SU-DHL-6 (cell line): Measurements from ENCODE around the gene DNAI2.

ENCODE experiments used
- H2AFZ ChIP-seq: fragments of 200-600 bp; sonication (generic); 2 replicates; pipeline ENCODE4 v1.6.1; 2014; ENCODE audit warnings: low read depth, mild to moderate bottlenecking, moderate library complexity, mixed read lengths, antibody characterized with exemption, low read length; ENCODE audit not compliant: severe bottlenecking
- H3F3A ChIP-seq: fragments of 200-600 bp; shearing (Covaris generic); 2 replicates; pipeline ENCODE4 v1.6.0; 2016; ENCODE audit warnings: antibody characterized with exemption, mild to moderate bottlenecking; ENCODE audit not compliant: insufficient read depth
- H3K27ac ChIP-seq: fragments of 200-600 bp; sonication (generic); 2 replicates; pipeline ENCODE4 v1.5.1; 2016; ENCODE audit warnings: low read depth, mild to moderate bottlenecking, low read length, moderate library complexity, mixed read lengths
- H3K27me3 ChIP-seq: fragments of 200-600 bp; sonication (generic), shearing (Covaris generic); 2 replicates; pipeline ENCODE4 v1.6.0; 2014; ENCODE audit warnings: mild to moderate bottlenecking, low read length
- H3K36me3 ChIP-seq: fragments of 200-600 bp; sonication (generic); 2 replicates; pipeline ENCODE4 v1.6.1; 2014; ENCODE audit warnings: mild to moderate bottlenecking, low read length, mixed read lengths
- H3K4me2 ChIP-seq: fragments of 300-600, 200-600 bp; shearing (Covaris generic), sonication (generic); 2 replicates; pipeline ENCODE4 v1.6.0; 2014; ENCODE audit warnings: low read length, low read depth, mild to moderate bottlenecking; ENCODE audit not compliant: poor library complexity, severe bottlenecking
- H3K4me3 ChIP-seq: fragments of 200-600 bp; sonication (generic); 2 replicates; pipeline ENCODE4 v1.5.1; 2014; ENCODE audit warnings: antibody characterized with exemption, low read length, mild to moderate bottlenecking, mixed read lengths; ENCODE audit not compliant: insufficient read depth, poor library complexity, severe bottlenecking
- H3K79me2 ChIP-seq: fragments of 200-600 bp; sonication (generic); 2 replicates; pipeline ENCODE4 v1.6.1; 2014; ENCODE audit warnings: mild to moderate bottlenecking, low read length, moderate library complexity; ENCODE audit not compliant: insufficient read depth
- H3K9ac ChIP-seq: fragments of 200-600 bp; sonication (generic); 2 replicates; pipeline ENCODE4 v1.7.0; 2014; ENCODE audit warnings: mild to moderate bottlenecking, low read length
- H3K9me2 ChIP-seq: fragments of 200-600 bp; sonication (generic); replicated peaks from 2 replicates; pipeline ENCODE4 v1.6.1; 2014; ENCODE audit warnings: low read length; ENCODE audit not compliant: insufficient read depth
- H3K9me3 ChIP-seq: fragments of 200-600 bp; sonication (generic); 2 replicates; pipeline ENCODE4 v1.6.1; 2014; ENCODE audit warnings: low read length, mixed read lengths; ENCODE audit not compliant: insufficient read depth
- H4K20me1 ChIP-seq: fragments of 200-600 bp; sonication (generic); 2 replicates; pipeline ENCODE4 v1.6.1; 2014; ENCODE audit warnings: low read depth, mild to moderate bottlenecking, antibody characterized with exemption, low read length, moderate library complexity, mixed read lengths
- CTCF ChIP-seq: fragments of 200-600 bp; sonication (generic); IDR thresholded peaks from one replicate; pipeline ENCODE4 v1.5.1; 2017; ENCODE audit warnings: antibody characterized with exemption, mild to moderate bottlenecking, low read length, moderate library complexity; ENCODE audit not compliant: insufficient read depth, poor library complexity, severe bottlenecking
- EZH2phosphoT487 ChIP-seq: fragments of 200-600 bp; sonication (generic), shearing (Covaris generic); conservative IDR thresholded peaks from 2 replicates; pipeline ENCODE4 v1.6.1; 2018; ENCODE audit warnings: mild to moderate bottlenecking, antibody characterized with exemption, low read length, moderate library complexity, mixed read lengths

Gene DNAI2

DNA sequence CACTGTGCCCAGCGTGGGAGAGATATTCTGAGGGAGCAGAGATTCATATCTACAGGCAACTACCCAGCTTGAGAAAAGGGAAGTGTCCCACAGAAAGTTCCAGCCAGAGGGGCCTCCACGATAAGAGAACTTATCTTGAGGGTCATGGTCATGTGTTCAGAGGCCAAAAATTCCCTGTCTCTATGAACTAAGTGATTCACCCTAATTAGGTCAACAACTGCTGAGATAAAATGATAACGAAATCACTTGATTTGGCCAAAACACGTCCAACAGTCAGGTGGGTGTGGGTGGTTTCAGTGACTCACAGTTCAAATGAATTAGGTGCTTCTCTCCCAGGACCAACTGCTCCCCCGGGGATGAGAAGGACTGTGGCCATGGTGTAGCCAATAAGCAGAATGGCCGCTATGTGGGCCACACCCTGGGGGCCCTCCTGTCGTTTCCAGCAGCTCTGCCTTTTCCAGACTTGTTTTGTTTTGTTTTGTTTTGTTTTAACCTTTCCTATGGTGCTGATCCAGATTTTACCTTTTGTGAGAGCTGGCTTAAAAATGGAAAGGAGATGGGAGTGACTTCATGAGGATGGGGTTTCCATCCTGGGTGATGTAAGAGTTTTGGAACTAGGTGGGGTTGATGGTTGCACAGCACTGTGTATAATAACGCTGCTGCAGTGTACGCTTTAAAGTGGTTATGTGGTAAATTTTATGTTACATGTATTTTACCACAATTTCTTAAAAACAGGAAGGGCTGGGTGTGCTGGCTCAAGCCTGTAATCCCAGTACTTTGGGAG, 8.7 kb downstream of the DNAI2 start:
- H3K4me3 ChIP-seq: no peak overlapping the region
- TF ChIP-seq EZH2phosphoT487 (no peak), CTCF (no peak)
- H3K9me2 ChIP-seq: no peaks in the 10 kb centered on the region
- H3K27ac ChIP-seq: no peak overlapping the region
- H3K27me3 ChIP-seq: no peaks in the 10 kb centered on the region
- H3K4me2 ChIP-seq: no peak overlapping the region
- H3K79me2 ChIP-seq: no peaks in the 10 kb centered on the region
- H4K20me1 ChIP-seq: no peaks in the 10 kb centered on the region
- no peaks in the 10 kb centered on the region for H3K36me3 ChIP-seq
- no peak overlapping the region for H2AFZ ChIP-seq
- no peaks in the 10 kb centered on the region for H3K9me3 ChIP-seq
- H3F3A ChIP-seq: no peaks in the 10 kb centered on the region
- H3K9ac ChIP-seq: no peak overlapping the region

- H3K9ac ChIP-seq: no peak overlapping the region
- no peaks in the 10 kb centered on the region for H3K27me3 ChIP-seq
- H3K36me3 ChIP-seq: no peaks in the 10 kb centered on the region
- H3K27ac ChIP-seq: no peak overlapping the region
- no peak overlapping the region for H3K4me3 ChIP-seq
- H3K4me2 ChIP-seq: no peak overlapping the region
- TF ChIP-seq CTCF: no peak
- no peak for TF ChIP-seq EZH2phosphoT487
- H4K20me1 ChIP-seq: no peaks in the 10 kb centered on the region
- H3K79me2 ChIP-seq: no peaks in the 10 kb centered on the region
- H3K9me3 ChIP-seq: no peaks in the 10 kb centered on the region
- no peaks in the 10 kb centered on the region for H3K9me2 ChIP-seq
- no peak overlapping the region for H2AFZ ChIP-seq
- no peaks in the 10 kb centered on the region for H3F3A ChIP-seq
These were observed 9.3 kb downstream of the DNAI2 start for GRCh38 chr17:74283371-74283673.

DNA sequence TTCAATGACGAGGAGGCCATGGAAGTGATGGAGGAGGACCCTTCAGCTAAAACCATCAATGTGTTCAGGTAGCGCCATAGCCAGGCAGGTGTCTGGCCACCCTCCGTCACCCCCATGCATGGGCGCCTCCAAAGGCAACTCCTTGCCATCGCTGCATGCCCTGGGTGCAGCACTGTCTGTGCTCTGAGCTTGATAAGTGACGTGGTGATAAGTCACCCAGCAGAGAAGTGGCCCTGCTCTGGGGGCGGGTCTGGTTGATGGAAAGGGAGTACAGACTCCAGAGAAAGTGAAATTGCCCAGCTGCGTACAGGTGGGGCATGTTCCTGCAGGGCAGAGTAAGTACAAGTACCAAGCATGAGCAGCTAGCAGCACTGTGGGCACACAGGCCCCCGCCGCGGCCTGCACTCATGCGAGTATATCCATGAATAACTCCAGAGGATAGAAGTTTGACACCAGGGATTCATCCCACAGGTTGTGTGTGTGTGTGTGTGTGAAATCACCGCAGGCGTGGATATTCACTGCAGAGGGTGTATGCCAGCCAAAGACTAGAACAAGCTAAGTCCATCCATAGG, 13.1 kb downstream of the DNAI2 start:
- H3K9me2 ChIP-seq: no peaks in the 10 kb centered on the region
- no peaks in the 10 kb centered on the region for H3F3A ChIP-seq
- TF ChIP-seq CTCF: no peak
- TF ChIP-seq EZH2phosphoT487: no peak
- no peak overlapping the region for H3K9ac ChIP-seq
- no peaks in the 10 kb centered on the region for H3K79me2 ChIP-seq
- no peak overlapping the region for H3K27ac ChIP-seq
- no peak overlapping the region for H3K4me2 ChIP-seq
- no peaks in the 10 kb centered on the region for H3K9me3 ChIP-seq
- no peaks in the 10 kb centered on the region for H3K36me3 ChIP-seq
- H2AFZ ChIP-seq: no peak overlapping the region
- H3K27me3 ChIP-seq: no peaks in the 10 kb centered on the region
- H4K20me1 ChIP-seq: no peaks in the 10 kb centered on the region
- H3K4me3 ChIP-seq: no peak overlapping the region
